Loucy (cell line): ENCODE data around the gene MPC1.
"Not testable (repeated sequence)": the region's sequence is repeated elsewhere in the genome, so short reads cannot be mapped to it uniquely, and the experiment has no call there.

Experiments
- CTCF ChIP-seq: fragments of 200-600 bp; sonication (generic); conservative IDR thresholded peaks from 2 replicates; pipeline ENCODE4 v1.5.1; 2014; ENCODE audit warnings: mild to moderate bottlenecking, antibody characterized with exemption, low read length
- EZH2phosphoT487 ChIP-seq: fragments of 200-600 bp; IDR thresholded peaks from 2 replicates; pipeline ENCODE4 v1.6.1; 2018; ENCODE audit warnings: antibody characterized with exemption, mild to moderate bottlenecking, moderate library complexity, borderline replicate concordance

GRCh38 chr6:166362427-166362826, 20.3 kb downstream of the MPC1 start:
- TF ChIP-seq CTCF, EZH2phosphoT487: not testable (repeated sequence)
